Endothelial cell (in vitro differentiated cells): ENCODE data around the gene CHAF1A. TPM values are rescaled to one million over a fixed set of nuclear protein-coding genes. Genes with fewer than 3 reads are reported as not detected.

Experiments
- DNase-seq: peaks from one replicate; pipeline ENCODE4 v3.0.0; 2021; ENCODE audit warnings: low spot score
- H3K27ac Mint-ChIP-seq: one replicate; pipeline ENCODE4 v1.8.0; 2021; ENCODE audit warnings: mixed read lengths, inconsistent platforms; ENCODE audit not compliant: unreplicated experiment
- H3K27me3 Mint-ChIP-seq: one replicate; pipeline ENCODE4 v1.8.0; 2021; ENCODE audit warnings: mild to moderate bottlenecking, moderate library complexity, mixed read lengths, inconsistent platforms; ENCODE audit not compliant: unreplicated experiment
- H3K36me3 Mint-ChIP-seq: one replicate; pipeline ENCODE4 v1.8.0; 2021; ENCODE audit warnings: mild to moderate bottlenecking, low read depth, mixed read lengths, inconsistent platforms; ENCODE audit not compliant: unreplicated experiment
- H3K4me1 Mint-ChIP-seq: one replicate; pipeline ENCODE4 v1.8.0; 2021; ENCODE audit warnings: mild to moderate bottlenecking, mixed read lengths, inconsistent platforms; ENCODE audit not compliant: unreplicated experiment
- H3K4me3 Mint-ChIP-seq: one replicate; pipeline ENCODE4 v1.8.0; 2021; ENCODE audit warnings: mild to moderate bottlenecking, mixed read lengths, inconsistent platforms; ENCODE audit not compliant: unreplicated experiment
- H3K9me3 Mint-ChIP-seq: one replicate; pipeline ENCODE4 v1.8.0; 2021; ENCODE audit warnings: mixed read lengths, inconsistent platforms; ENCODE audit not compliant: unreplicated experiment
- CTCF ChIP-seq: fragments of 200-600 bp; sonication (generic); IDR thresholded peaks from one replicate; pipeline ENCODE4 v1.5.0; 2021; ENCODE audit warnings: antibody characterized with exemption; ENCODE audit not compliant: unreplicated experiment
- total RNA-seq: library from RNA; stranded (reverse); fragmentation: NEBNext Ultra II Directional; extraction: Animal tissue kit (Norgen Biotek cat#: 25700); gene quantifications from one replicate; pipeline ENCODE4 v1.2.1, GENCODE V29; 2021; ENCODE audit not compliant: unreplicated experiment

The CHAF1A gene
- total RNA-seq, 1 donor from 2014 or later, result 29.8 TPM

- no peaks in the 10 kb centered on the region for H3K9me3 Mint-ChIP-seq
- no peak for TF ChIP-seq CTCF
- H3K36me3 Mint-ChIP-seq, result no peaks in the 10 kb centered on the region
- peaks cover 12% of the 10 kb centered on the region for H3K4me1 Mint-ChIP-seq
- peak; percentile 44 for DNase-seq
- H3K27ac Mint-ChIP-seq, result peak overlapping the region; percentile 93
- H3K27me3 Mint-ChIP-seq, result peaks cover 14% of the 10 kb centered on the region
- peak overlapping the region; percentile 89 for H3K4me3 Mint-ChIP-seq
Measured at GRCh38 chr19:4456476-4456842, 54.0 kb downstream of the CHAF1A start.

- Mint-ChIP-seq H3K4me3 (peak overlapping the region; percentile 92), H3K27me3 (peaks cover 14% of the 10 kb centered on the region), H3K36me3 (no peaks in the 10 kb centered on the region), H3K4me1 (peaks cover 12% of the 10 kb centered on the region), H3K9me3 (no peaks in the 10 kb centered on the region), H3K27ac (peak overlapping the region; percentile 93)
- DNase-seq, result peak; percentile 78
- TF ChIP-seq CTCF, result no peak
Measured at GRCh38 chr19:4456843-4457653, 54.6 kb downstream of the CHAF1A start.

- H3K4me1 Mint-ChIP-seq, result peaks cover 12% of the 10 kb centered on the region
- peaks cover 11% of the 10 kb centered on the region for H3K27me3 Mint-ChIP-seq
- H3K36me3 Mint-ChIP-seq, result no peaks in the 10 kb centered on the region
- H3K27ac Mint-ChIP-seq, result peak within 1 kb of the TSS; percentile 97
- TF ChIP-seq CTCF, result no peak
- peak; percentile 97 for DNase-seq
- H3K9me3 Mint-ChIP-seq, result no peaks in the 10 kb centered on the region
- H3K4me3 Mint-ChIP-seq, result peak within 1 kb of the TSS; percentile 92
Measured at GRCh38 chr19:4457654-4458395, 55.4 kb downstream of the CHAF1A start, which contains the start of gene UBXN6. Gene UBXN6 (minus strand): TSS chr19:4457794. CDS start chr19:4457697, 97 bp downstream.

GRCh38 chr19:4464815-4465581, 62.6 kb downstream of the CHAF1A start:
- no peak for DNase-seq
- peaks cover 1% of the 10 kb centered on the region for H3K27me3 Mint-ChIP-seq
- H3K4me3 Mint-ChIP-seq, result no peak overlapping the region
- no peaks in the 10 kb centered on the region for H3K9me3 Mint-ChIP-seq
- H3K27ac Mint-ChIP-seq, result no peak overlapping the region
- H3K36me3 Mint-ChIP-seq, result no peaks in the 10 kb centered on the region
- H3K4me1 Mint-ChIP-seq, result no peaks in the 10 kb centered on the region
- TF ChIP-seq CTCF, result no peak
